ENCODE data around the gene ISY1. TPM values are rescaled to one million over a fixed set of nuclear protein-coding genes. Genes with fewer than 3 reads are reported as not detected.
"Not testable (repeated sequence)": the region's sequence is repeated elsewhere in the genome, so short reads cannot be mapped to it uniquely, and the experiment has no call there.

The ISY1 gene
- polyA plus RNA-seq, 2 of the 4 experiments (the other 2 are of a cell fraction), result 23.2 to 27.6 TPM

DNA sequence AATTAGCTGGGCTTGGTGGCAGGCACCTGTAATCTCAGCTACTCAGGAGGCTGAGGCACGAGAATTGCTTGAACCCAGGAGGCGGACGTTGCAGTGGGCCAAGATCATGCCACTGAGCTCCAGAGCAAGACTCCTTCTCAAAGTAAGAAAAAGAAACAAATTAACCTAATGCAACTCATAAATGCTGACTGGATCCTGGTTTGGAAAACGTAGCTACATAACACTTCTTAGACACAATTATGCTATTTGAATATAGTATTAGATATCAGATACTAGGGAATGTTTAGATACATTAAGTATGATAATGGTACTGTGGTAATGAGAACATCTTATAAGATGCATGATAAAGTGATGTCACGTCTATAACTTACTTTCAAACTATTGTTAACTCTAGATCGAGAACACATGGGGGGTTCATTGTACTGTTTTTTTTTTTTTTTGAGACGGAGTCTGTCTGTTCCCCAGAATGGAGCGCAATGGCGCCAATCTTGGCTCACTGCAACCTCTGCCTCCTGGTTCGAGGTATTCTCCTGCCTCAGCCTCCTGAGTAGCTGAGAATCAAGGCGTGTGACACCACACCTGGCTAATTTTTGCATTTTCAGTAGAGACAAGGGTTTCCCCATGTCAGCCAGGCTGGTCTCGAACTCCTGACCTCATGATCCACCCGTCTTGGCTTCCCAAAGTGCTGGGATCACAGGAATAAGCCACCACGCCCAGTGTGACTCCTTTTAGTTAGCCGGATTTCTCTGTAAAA lies 5.9 kb upstream of the ISY1 start:
- no peak overlapping the region for H3K4me3 ChIP-seq
- ATAC-seq (no peak), FAIRE-seq (no peak), DNase-seq (ENCODE audit: low read depth in 1 of 2, low spot score in 1 of 2) (no peak)
- H3K9me3 ChIP-seq, result no peaks in the 10 kb centered on the region
- POLR2A ChIA-PET, result no interaction called here
- TF ChIP-seq, protein P1, sequence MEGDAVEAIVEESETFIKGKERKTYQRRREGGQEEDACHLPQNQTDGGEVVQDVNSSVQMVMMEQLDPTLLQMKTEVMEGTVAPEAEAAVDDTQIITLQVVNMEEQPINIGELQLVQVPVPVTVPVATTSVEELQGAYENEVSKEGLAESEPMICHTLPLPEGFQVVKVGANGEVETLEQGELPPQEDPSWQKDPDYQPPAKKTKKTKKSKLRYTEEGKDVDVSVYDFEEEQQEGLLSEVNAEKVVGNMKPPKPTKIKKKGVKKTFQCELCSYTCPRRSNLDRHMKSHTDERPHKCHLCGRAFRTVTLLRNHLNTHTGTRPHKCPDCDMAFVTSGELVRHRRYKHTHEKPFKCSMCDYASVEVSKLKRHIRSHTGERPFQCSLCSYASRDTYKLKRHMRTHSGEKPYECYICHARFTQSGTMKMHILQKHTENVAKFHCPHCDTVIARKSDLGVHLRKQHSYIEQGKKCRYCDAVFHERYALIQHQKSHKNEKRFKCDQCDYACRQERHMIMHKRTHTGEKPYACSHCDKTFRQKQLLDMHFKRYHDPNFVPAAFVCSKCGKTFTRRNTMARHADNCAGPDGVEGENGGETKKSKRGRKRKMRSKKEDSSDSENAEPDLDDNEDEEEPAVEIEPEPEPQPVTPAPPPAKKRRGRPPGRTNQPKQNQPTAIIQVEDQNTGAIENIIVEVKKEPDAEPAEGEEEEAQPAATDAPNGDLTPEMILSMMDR (IDR thresholded peaks at IDR 0.05), result no peak
- TF ChIP-seq, protein P2, sequence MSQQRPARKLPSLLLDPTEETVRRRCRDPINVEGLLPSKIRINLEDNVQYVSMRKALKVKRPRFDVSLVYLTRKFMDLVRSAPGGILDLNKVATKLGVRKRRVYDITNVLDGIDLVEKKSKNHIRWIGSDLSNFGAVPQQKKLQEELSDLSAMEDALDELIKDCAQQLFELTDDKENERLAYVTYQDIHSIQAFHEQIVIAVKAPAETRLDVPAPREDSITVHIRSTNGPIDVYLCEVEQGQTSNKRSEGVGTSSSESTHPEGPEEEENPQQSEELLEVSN (IDR thresholded peaks at IDR 0.05; ENCODE audit: borderline replicate concordance, low read depth), result no peak
- TF ChIP-seq KDM5A (IDR thresholded peaks at IDR 0.05), result no peak
- CTCF ChIA-PET, result interaction anchor here (0.9 to 2.5 kb wide), 5 partner anchors 29 to 113 kb away, joined by 3 to 19 read pairs (median 4); no protein-coding TSS in a partner anchor
- 92% methylated on average over 15 of the region's 15 CpGs for WGBS (ENCODE audit: missing lambda C conversion rate)
- no peak overlapping the region for H3K27ac ChIP-seq
- no peak overlapping the region for H3K4me2 ChIP-seq
- peaks cover 9% of the 10 kb centered on the region; the same call in 2 of the 3 replicates for H3K4me1 ChIP-seq

DNA sequence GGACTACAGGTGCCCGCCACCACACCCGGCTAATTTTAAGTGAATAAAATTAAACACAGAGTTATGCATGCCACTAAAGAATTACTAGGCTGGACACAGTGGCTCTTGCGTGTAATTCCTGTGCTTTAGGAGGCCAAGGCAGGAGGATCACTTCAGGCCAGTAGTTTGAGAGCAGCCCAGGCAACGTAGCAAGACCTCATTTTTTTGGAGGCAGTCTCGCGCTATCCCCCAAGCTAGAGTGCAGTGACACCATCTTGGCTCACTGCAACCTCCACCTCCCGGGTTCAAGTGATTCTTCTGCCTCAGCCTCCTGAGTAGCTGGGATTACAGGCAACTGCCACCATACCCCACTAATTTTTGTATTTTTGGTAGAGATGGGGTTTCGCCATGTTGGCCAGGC lies 4.7 kb upstream of the ISY1 start:
- DNase-seq (ENCODE audit: low read depth in 1 of 2, low spot score in 1 of 2); H3K4me3 ChIP-seq; ATAC-seq; H3K4me1 ChIP-seq; H3K4me2 ChIP-seq; POLR2A ChIA-PET; FAIRE-seq; H3K27ac ChIP-seq; H3K9me3 ChIP-seq: not testable (repeated sequence)
- CTCF ChIA-PET, result interaction anchor here (0.9 to 2.5 kb wide), 4 partner anchors 31 to 195 kb away, joined by 3 to 19 read pairs (median 4); no protein-coding TSS in a partner anchor
- WGBS (ENCODE audit: missing lambda C conversion rate), result 88% methylated on average over 7 of the region's 8 CpGs

DNA sequence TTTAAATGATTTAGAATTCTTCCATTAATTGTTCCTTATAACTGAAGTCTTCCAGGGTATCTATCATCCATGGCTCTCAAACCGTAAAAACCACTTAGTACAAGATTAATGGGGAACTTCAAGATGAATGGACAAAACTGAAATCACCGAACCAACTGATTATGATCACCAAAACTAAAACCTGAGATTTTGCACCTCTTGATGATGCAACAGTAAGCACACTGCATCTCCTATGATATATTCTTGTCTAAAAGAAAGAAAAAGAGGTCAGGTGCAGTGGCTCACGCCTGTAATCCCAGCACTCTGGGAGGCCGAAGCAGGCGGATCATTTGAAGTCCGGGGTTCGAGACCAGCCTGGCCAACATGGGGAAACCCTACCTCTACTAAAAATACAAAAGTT lies 3.6 kb upstream of the ISY1 start:
- no peak overlapping the region for H3K4me3 ChIP-seq

DNA sequence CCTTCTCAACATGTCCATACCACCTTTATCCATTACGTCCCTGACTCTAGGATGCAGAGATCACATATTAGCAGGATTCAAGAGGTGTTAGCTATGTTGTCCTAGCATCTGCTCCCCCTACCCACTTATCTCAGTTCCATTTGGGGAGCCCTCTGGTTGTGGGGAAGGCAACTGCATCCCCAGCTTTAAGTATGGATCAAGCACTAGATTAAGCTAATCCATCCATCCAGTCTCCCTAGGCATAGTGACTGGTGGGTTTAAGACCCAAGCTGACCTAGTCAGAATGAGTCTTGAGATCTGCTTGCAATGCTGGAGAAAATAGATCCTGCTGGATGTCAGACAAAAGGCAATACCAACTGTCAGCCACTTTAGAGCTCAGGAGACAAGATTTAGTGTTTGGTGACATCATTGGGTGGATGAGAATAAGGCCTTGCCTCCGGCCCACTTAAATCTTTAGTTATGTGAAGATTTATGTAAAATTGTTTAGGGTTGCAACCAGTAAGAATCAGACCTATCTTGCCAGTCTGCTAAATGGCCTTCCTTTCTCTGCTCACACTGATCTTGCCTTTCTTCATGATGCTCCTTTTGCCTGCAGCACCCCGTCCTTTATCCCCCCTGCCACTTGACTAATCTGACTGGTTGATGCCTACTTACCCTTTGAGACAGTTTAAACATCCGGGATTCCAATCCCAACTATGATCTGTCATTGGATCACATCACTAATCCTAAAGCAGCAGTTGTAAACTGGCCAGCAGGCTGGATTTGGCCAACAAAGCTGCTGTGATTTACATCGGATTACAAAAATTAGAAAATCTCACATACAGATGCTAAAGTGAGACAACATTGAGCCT lies 2.1 kb upstream of the ISY1 start:
- TF ChIP-seq KDM5A (IDR thresholded peaks at IDR 0.05) (no peak), HOXB5 (CRISPR knock-in tag; IDR thresholded peaks at IDR 0.05) (no peak), EHF (CRISPR knock-in tag; IDR thresholded peaks at IDR 0.05) (no peak), JUNB (IDR thresholded peaks at IDR 0.05) (no peak), CBX8 (IDR thresholded peaks at IDR 0.05) (no peak), RCOR1 (IDR thresholded peaks at IDR 0.05; ENCODE audit: low read depth, low read length) (no peak), NFE2L2 (conservative IDR thresholded peaks at IDR 0.05; ENCODE audit: low read length) (no peak), HEYL (CRISPR knock-in tag; IDR thresholded peaks at IDR 0.05) (no peak)
- FAIRE-seq, result no peak

More for the DNA sequence above, 3.6 kb upstream of the ISY1 start:
- CTCF ChIA-PET, result interaction anchor here (1.8 kb wide), 1 partner anchor 194 kb away, joined by 5 read pairs; no protein-coding TSS in a partner anchor
- Histone ChIP-seq H3K4me1 (peaks cover 11% of the 10 kb centered on the region; the same call in 2 of the 3 replicates), H3K9me3 (no peaks in the 10 kb centered on the region), H3K27ac (no peak overlapping the region), H3K4me2 (no peak overlapping the region)
- WGBS (ENCODE audit: missing lambda C conversion rate), result 91% methylated on average over 7 of the region's 7 CpGs
- TF ChIP-seq NR3C1 (IDR thresholded peaks at IDR 0.05) (no peak), CEBPB (IDR thresholded peaks at IDR 0.05) (peak in 1 of 2 experiments; percentile 11; a peak in 1 of 4 replicates)
- FAIRE-seq (no peak), ATAC-seq (no peak), DNase-seq (ENCODE audit: low read depth in 1 of 2, low spot score in 1 of 2) (no peak)
- POLR2A ChIA-PET, result interaction anchor here (0.6 kb wide), 1 partner anchor 12 kb away, joined by 3 read pairs; no protein-coding TSS in a partner anchor

More for the DNA sequence above, 2.1 kb upstream of the ISY1 start:
- peak overlapping the region; percentile 95 for H3K4me2 ChIP-seq
- POLR2A ChIA-PET, result interaction anchor here (1.6 to 2.2 kb wide), 5 partner anchors 21 to 192 kb away, joined by 7 to 24 read pairs (median 8); partner anchors contain the start of genes CNBP and COPG1
- WGBS (ENCODE audit: missing lambda C conversion rate), result 82% methylated on average over 5 of the region's 5 CpGs
- ATAC-seq, result peak in 1 of 2 experiments; percentile 15; a peak in 2 of 6 replicates
- CTCF ChIA-PET, result interaction anchor here (0.6 to 4.3 kb wide), 10 partner anchors 8 to 193 kb away, joined by 3 to 83 read pairs (median 8); partner anchors contain the start of gene COPG1
- peaks cover 16% of the 10 kb centered on the region; the same call in 2 of the 3 replicates for H3K4me1 ChIP-seq
- peak overlapping the region in 1 of 2 experiments; percentile 95; a peak in 1 of 6 replicates for H3K27ac ChIP-seq
- no peak overlapping the region for H3K4me3 ChIP-seq
- no peaks in the 10 kb centered on the region for H3K9me3 ChIP-seq
- DNase-seq (ENCODE audit: low read depth in 1 of 2, low spot score in 1 of 2), result peak in 1 of 2 experiments; percentile 17
